Measurements from ENCODE around the gene TIMM22.

GRCh38 chr17:1033503-1033902, 36.6 kb downstream of the TIMM22 start:
- TF ChIP-seq CTCF (conservative IDR thresholded peaks at IDR 0.05; ENCODE audit: low read depth, low read length): no peak
- TF ChIP-seq POLR2A (IDR thresholded peaks at IDR 0.05; ENCODE audit: low read depth, low read length): no peak
- no peak for TF ChIP-seq ELK1 (IDR thresholded peaks at IDR 0.05; ENCODE audit: borderline replicate concordance, low read depth, low read length)
- TF ChIP-seq USF2 (IDR thresholded peaks at IDR 0.05; ENCODE audit: low read depth, low read length): no peak
- no peak for TF ChIP-seq RCOR1 (IDR thresholded peaks at IDR 0.05; ENCODE audit: insufficient replicate concordance, low read length)
- no peak for TF ChIP-seq BHLHE40 (IDR thresholded peaks at IDR 0.05; ENCODE audit: low read depth, low read length)
- no peak for TF ChIP-seq SMC3 (IDR thresholded peaks at IDR 0.05; ENCODE audit: low read depth, low read length)
